ENCODE measurements around the gene TMEM60. TPM values are rescaled to one million over a fixed set of nuclear protein-coding genes. Genes with fewer than 3 reads are reported as not detected.

Gene TMEM60
- total and polyA plus RNA-seq, 2 of the 13 experiments (the other 11 are each of a cell fraction or from before 2014, with no cell fraction given) = 25.6 to 27.7 TPM

DNA sequence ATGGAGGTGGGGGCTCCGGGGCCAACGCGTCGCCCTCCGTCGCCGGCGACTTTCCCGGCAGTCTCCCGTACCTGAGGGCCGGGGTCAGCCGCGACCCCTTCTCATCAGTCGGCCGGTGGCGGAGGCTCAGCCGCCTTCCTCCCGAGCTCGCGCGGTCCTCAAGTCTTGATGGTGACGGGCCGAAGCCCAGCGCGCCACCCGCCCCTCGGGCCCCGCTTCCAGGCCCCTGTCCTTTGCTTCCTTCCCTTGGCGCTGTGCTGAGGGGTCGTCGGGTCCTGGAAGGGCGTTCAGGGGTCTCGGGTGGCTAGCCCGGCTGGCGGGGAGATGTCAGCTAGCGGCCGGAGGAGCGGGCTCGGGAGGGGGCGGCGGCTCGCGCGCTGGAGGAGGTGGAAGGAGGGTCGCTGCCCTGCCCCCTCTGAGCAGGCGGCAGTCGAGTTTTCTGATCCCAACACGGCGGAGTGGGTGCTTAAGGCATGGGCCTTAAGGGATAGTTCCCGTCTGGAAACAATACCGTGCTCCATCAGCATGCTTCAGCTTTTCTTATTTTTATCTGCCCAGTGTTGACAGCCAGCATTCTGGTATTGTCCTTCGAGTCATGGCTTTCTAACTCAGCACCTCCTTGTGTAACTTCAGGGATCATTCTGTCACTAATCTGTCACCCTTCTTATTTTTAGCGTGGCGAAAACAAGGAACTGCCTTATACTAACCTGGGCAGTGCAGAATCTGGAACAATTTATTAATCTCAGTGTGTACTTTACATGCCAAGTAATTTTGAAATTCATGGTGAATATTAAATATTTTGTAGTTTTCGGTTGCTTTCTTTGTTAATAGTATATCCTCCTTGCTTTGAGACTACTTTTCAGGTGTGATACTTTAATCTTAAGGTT, 1.1 kb upstream of the TMEM60 start (continued):
- TF ChIP-seq ZNF281 (CRISPR knock-in tag; IDR thresholded peaks at IDR 0.05; ENCODE audit: borderline replicate concordance) (0 out of 2 replicates have a peak, but pooled peaks have one; percentile 36), KDM1A (CRISPR knock-in tag; IDR thresholded peaks at IDR 0.05) (no peak), ZNF501 (CRISPR knock-in tag; IDR thresholded peaks at IDR 0.05) (peak; percentile 27; the same call in 1 of the 2 replicates), ZBTB37 (CRISPR knock-in tag; IDR thresholded peaks at IDR 0.05) (no peak), REXO4 (CRISPR knock-in tag; IDR thresholded peaks at IDR 0.05; ENCODE audit: borderline replicate concordance) (no peak), ARNT (IDR thresholded peaks at IDR 0.05) (no peak), FOXJ3 (CRISPR knock-in tag; IDR thresholded peaks at IDR 0.05; ENCODE audit: borderline replicate concordance) (no peak), CBX1 (IDR thresholded peaks at IDR 0.05; ENCODE audit: low read depth) (no peak), ZNF781 (CRISPR knock-in tag; IDR thresholded peaks at IDR 0.05; ENCODE audit: borderline replicate concordance, not compliant biosample characterization) (no peak), ZNF20 (CRISPR knock-in tag; IDR thresholded peaks at IDR 0.05) (no peak), ZNF674 (CRISPR knock-in tag; IDR thresholded peaks at IDR 0.05; ENCODE audit: low read depth) (no peak), KLF16 (CRISPR knock-in tag; IDR thresholded peaks at IDR 0.05) (peak in 1 of 2 experiments; percentile 20; a peak in 1 of 4 replicates), MED13 (CRISPR knock-in tag; IDR thresholded peaks at IDR 0.05) (no peak), ZNF891 (CRISPR knock-in tag; IDR thresholded peaks at IDR 0.05) (no peak), SKI (IDR thresholded peaks at IDR 0.05; ENCODE audit: partially characterized antibody) (no peak), ZSCAN21 (CRISPR knock-in tag; IDR thresholded peaks at IDR 0.05; ENCODE audit: borderline replicate concordance) (no peak; the same call in 1 of the 2 replicates), DNMT3B (CRISPR knock-in tag; conservative IDR thresholded peaks at IDR 0.05) (no peak), HOXA5 (CRISPR knock-in tag; IDR thresholded peaks at IDR 0.05) (0 out of 2 replicates have a peak, but pooled peaks have one; percentile 55), ATAD3A (CRISPR knock-in tag; IDR thresholded peaks at IDR 0.05) (no peak), NR2F6 (IDR thresholded peaks at IDR 0.05) (no peak), NR2F6 (CRISPR knock-in tag; IDR thresholded peaks at IDR 0.05) (no peak), HIVEP1 (CRISPR knock-in tag; IDR thresholded peaks at IDR 0.05) (no peak), NCOR1 (IDR thresholded peaks at IDR 0.05; ENCODE audit: borderline replicate concordance, low read length) (no peak), NCOA5 (CRISPR knock-in tag; IDR thresholded peaks at IDR 0.05) (no peak)
- TF ChIP-seq, protein P1, sequence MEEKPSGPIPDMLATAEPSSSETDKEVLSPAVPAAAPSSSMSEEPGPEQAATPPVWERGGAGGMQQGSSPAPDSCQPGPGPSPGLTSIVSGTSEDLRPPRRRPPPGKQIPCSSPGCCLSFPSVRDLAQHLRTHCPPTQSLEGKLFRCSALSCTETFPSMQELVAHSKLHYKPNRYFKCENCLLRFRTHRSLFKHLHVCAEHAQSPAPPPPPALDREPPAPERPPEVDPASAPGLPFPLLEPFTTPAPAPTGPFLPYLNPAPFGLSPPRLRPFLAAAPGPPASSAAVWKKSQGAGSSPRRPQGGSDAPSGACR (CRISPR knock-in tag; IDR thresholded peaks at IDR 0.05) = no peak
- TF ChIP-seq, protein P2, sequence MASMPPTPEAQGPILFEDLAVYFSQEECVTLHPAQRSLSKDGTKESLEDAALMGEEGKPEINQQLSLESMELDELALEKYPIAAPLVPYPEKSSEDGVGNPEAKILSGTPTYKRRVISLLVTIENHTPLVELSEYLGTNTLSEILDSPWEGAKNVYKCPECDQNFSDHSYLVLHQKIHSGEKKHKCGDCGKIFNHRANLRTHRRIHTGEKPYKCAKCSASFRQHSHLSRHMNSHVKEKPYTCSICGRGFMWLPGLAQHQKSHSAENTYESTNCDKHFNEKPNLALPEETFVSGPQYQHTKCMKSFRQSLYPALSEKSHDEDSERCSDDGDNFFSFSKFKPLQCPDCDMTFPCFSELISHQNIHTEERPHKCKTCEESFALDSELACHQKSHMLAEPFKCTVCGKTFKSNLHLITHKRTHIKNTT (CRISPR knock-in tag; IDR thresholded peaks at IDR 0.05) = no peak

All from HepG2 (cell line).